WTC11 (cell line): ENCODE measurements around the gene ADI1. TPM values are rescaled to one million over a fixed set of nuclear protein-coding genes. Genes with fewer than 3 reads are reported as not detected.

ENCODE experiments used
- ATF2 ChIP-seq: sonication (generic); formaldehyde crosslinking; IDR thresholded peaks from 2 replicates; pipeline ENCODE4 v1.8.1; 2022; ENCODE audit warnings: low read depth, missing genetic modification reagents, borderline replicate concordance
- E2F1 ChIP-seq: sonication (generic); formaldehyde crosslinking; IDR thresholded peaks from 2 replicates; pipeline ENCODE4 v1.8.0; 2022; ENCODE audit warnings: mild to moderate bottlenecking, missing genetic modification reagents
- E2F4 ChIP-seq: sonication (generic); formaldehyde crosslinking; IDR thresholded peaks from 2 replicates; pipeline ENCODE4 v1.8.1; 2022; ENCODE audit warnings: low read depth, mild to moderate bottlenecking, moderate library complexity, missing genetic modification reagents, borderline replicate concordance
- E2F5 ChIP-seq: sonication (generic); formaldehyde crosslinking; IDR thresholded peaks from 2 replicates; pipeline ENCODE4 v1.8.1; 2022; ENCODE audit warnings: mild to moderate bottlenecking, moderate library complexity, missing genetic modification reagents
- ELF4 ChIP-seq: sonication (generic); formaldehyde crosslinking; IDR thresholded peaks from 2 replicates; pipeline ENCODE4 v1.8.1; 2022; ENCODE audit warnings: low read depth, mild to moderate bottlenecking, moderate library complexity, missing genetic modification reagents
- FOXJ3 ChIP-seq: sonication (generic); formaldehyde crosslinking; IDR thresholded peaks from 2 replicates; pipeline ENCODE4 v1.9.0; 2021; ENCODE audit warnings: missing genetic modification reagents, mild to moderate bottlenecking, borderline replicate concordance
- FOXP4 ChIP-seq: sonication (generic); formaldehyde crosslinking; IDR thresholded peaks from 2 replicates; pipeline ENCODE4 v1.8.0; 2022; ENCODE audit warnings: mild to moderate bottlenecking, missing genetic modification reagents
- HMGXB4 ChIP-seq: sonication (generic); formaldehyde crosslinking; IDR thresholded peaks from 2 replicates; pipeline ENCODE4 v1.8.1; 2023; ENCODE audit warnings: mild to moderate bottlenecking, moderate library complexity, missing genetic modification reagents
- IRF2 ChIP-seq: sonication (generic); formaldehyde crosslinking; IDR thresholded peaks from 2 replicates; pipeline ENCODE4 v1.8.0; 2022; ENCODE audit warnings: low read depth, missing genetic modification reagents, borderline replicate concordance
- MXD4 ChIP-seq: fragments of 250-450 bp; sonication (Bioruptor Pico); IDR thresholded peaks from 2 replicates; pipeline ENCODE4 v1.8.0; 2021; ENCODE audit warnings: mild to moderate bottlenecking, moderate library complexity, borderline replicate concordance
- NR2C2 ChIP-seq: sonication (generic); formaldehyde crosslinking; IDR thresholded peaks from 2 replicates; pipeline ENCODE4 v1.8.0; 2022; ENCODE audit warnings: mild to moderate bottlenecking, missing genetic modification reagents
- OVOL2 ChIP-seq: fragments of 250-450 bp; sonication (Bioruptor Pico); IDR thresholded peaks from 2 replicates; pipeline ENCODE4 v1.9.0; 2021; ENCODE audit warnings: mild to moderate bottlenecking, borderline replicate concordance
- PREB ChIP-seq: sonication (generic); formaldehyde crosslinking; IDR thresholded peaks from 2 replicates; pipeline ENCODE4 v1.8.1; 2022; ENCODE audit warnings: mild to moderate bottlenecking, missing genetic modification reagents, moderate library complexity, borderline replicate concordance
- TCF7 ChIP-seq: sonication (generic); formaldehyde crosslinking; IDR thresholded peaks from 2 replicates; pipeline ENCODE4 v1.8.0; 2022; ENCODE audit warnings: mild to moderate bottlenecking, low read depth, missing genetic modification reagents, moderate library complexity
- TEAD4 ChIP-seq: sonication (generic); formaldehyde crosslinking; IDR thresholded peaks from 2 replicates; pipeline ENCODE4 v1.8.0; 2022; ENCODE audit warnings: mild to moderate bottlenecking, missing genetic modification reagents
- USF1 ChIP-seq: sonication (generic); formaldehyde crosslinking; IDR thresholded peaks from 2 replicates; pipeline ENCODE4 v1.8.0; 2022; ENCODE audit warnings: mild to moderate bottlenecking, missing genetic modification reagents
- ZNF138 ChIP-seq: sonication (generic); formaldehyde crosslinking; conservative IDR thresholded peaks from 2 replicates; pipeline ENCODE4 v1.8.1; 2022; ENCODE audit warnings: mild to moderate bottlenecking, moderate library complexity, missing genetic modification reagents
- ZNF232 ChIP-seq: sonication (generic); formaldehyde crosslinking; IDR thresholded peaks from 2 replicates; pipeline ENCODE4 v1.8.0; 2022; ENCODE audit warnings: mild to moderate bottlenecking, missing genetic modification reagents
- ZNF423 ChIP-seq: fragments of 250-450 bp; sonication (Bioruptor Pico); IDR thresholded peaks from 2 replicates; pipeline ENCODE4 v2.1.2; 2022; ENCODE audit warnings: mild to moderate bottlenecking, moderate library complexity
- ZSCAN18 ChIP-seq: fragments of 250-450 bp; sonication (Bioruptor Pico); IDR thresholded peaks from 2 replicates; pipeline ENCODE4 v2.1.2; 2022; ENCODE audit warnings: mild to moderate bottlenecking, moderate library complexity
- total RNA-seq: library from RNA; stranded (reverse); gene quantifications from 3 replicates; pipeline ENCODE4 v1.2.3, GENCODE V29; 2021

The ADI1 gene
- total RNA-seq, 1 experiment from 2014 or later = 21.4 TPM

GRCh38 chr2:3519255-3520205 is at the start of gene ADI1 (continued):
- TF ChIP-seq TEAD4 (CRISPR knock-in tag) (no peak), ZNF138 (CRISPR knock-in tag) (no peak), ZSCAN18 (CRISPR knock-in tag) (no peak), TCF7 (CRISPR knock-in tag) (0 out of 2 replicates have a peak, but pooled peaks have one; percentile 66), NR2C2 (peak; percentile 15; the same call in 1 of the 2 replicates), FOXP4 (CRISPR knock-in tag) (no peak), MXD4 (CRISPR knock-in tag) (no peak), ZNF232 (CRISPR knock-in tag) (peak; percentile 74; the same call in 1 of the 2 replicates), ZNF423 (CRISPR knock-in tag) (no peak), PREB (CRISPR knock-in tag) (0 out of 2 replicates have a peak, but pooled peaks have one; percentile 2), ATF2 (CRISPR knock-in tag) (0 out of 2 replicates have a peak, but pooled peaks have one; percentile 28), HMGXB4 (CRISPR knock-in tag) (peak; percentile 74), USF1 (CRISPR knock-in tag) (peak; percentile 58), E2F5 (CRISPR knock-in tag) (peak; percentile 72), FOXJ3 (CRISPR knock-in tag) (no peak), E2F4 (CRISPR knock-in tag) (peak; percentile 53; the same call in 1 of the 2 replicates), OVOL2 (CRISPR knock-in tag) (no peak), E2F1 (CRISPR knock-in tag) (no peak), IRF2 (no peak), ELF4 (CRISPR knock-in tag) (0 out of 2 replicates have a peak, but pooled peaks have one; percentile 87)
